GM12875 (cell line): Measurements from ENCODE around the gene FAM219B.

Source experiments
- H3K4me3 ChIP-seq: one replicate; pipeline ENCODE4 v1.5.1; 2011; ENCODE audit warnings: low read depth, low read length, control low read depth
- CTCF ChIP-seq: IDR thresholded peaks from 2 replicates; pipeline ENCODE4 v1.5.1; 2011; ENCODE audit warnings: low read depth, mild to moderate bottlenecking, control low read depth, inconsistent platforms, low read length, moderate library complexity, borderline replicate concordance; ENCODE audit not compliant: insufficient read depth

Gene FAM219B

GRCh38 chr15:74856537-74856936 is 50.1 kb downstream of the FAM219B start:
- no peak for TF ChIP-seq CTCF
- no peak overlapping the region for H3K4me3 ChIP-seq

GRCh38 chr15:74855857-74856256 is 50.8 kb downstream of the FAM219B start:
- no peak for TF ChIP-seq CTCF
- no peak overlapping the region for H3K4me3 ChIP-seq

- TF ChIP-seq CTCF: no peak
- no peak overlapping the region for H3K4me3 ChIP-seq
These were observed 52.1 kb downstream of the FAM219B start for GRCh38 chr15:74854453-74855022.

- no peak for TF ChIP-seq CTCF
- H3K4me3 ChIP-seq: no peak overlapping the region
These were observed 54.7 kb downstream of the FAM219B start for GRCh38 chr15:74851960-74852359.

- no peak for TF ChIP-seq CTCF
These were observed 56.3 kb downstream of the FAM219B start for GRCh38 chr15:74850393-74850792.

More at GRCh38 chr15:74850393-74850792, 56.3 kb downstream of the FAM219B start:
- no peak overlapping the region for H3K4me3 ChIP-seq
